MM.1S (cell line): Measurements from ENCODE around the gene SETBP1.

ENCODE experiments used
- CTCF ChIP-seq: fragments of 300-600 bp; sonication (generic); IDR thresholded peaks from 2 replicates; pipeline ENCODE4 v1.5.1; 2016; ENCODE audit warnings: antibody characterized with exemption, low read length, mixed read lengths
- EZH2 ChIP-seq: fragments of 300-600 bp; sonication (generic); optimal IDR thresholded peaks from 2 replicates; pipeline ENCODE3; 2017; ENCODE audit warnings: low read depth, mild to moderate bottlenecking, antibody characterized with exemption, low read length, mixed read lengths

DNA sequence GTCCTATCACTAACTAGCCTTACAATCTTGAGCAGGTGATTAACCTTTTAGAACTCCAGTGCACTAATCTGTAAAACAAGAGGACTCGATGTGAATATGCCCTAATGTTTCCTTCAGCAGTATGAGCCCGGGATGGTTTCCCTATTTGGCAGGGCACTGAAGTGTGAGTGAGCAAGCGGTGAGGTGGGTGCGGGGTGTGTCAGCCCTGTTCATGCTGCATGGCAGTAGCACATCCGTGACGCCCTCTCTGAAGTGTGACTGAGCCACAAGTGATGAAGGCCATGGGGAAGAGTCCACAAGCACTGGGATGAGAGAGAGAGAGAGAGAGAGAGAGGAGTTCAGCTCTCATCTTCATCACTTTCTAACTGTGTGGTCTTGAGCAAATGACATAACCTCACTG, 168.7 kb downstream of the SETBP1 start:
- TF ChIP-seq CTCF (no peak), EZH2 (no peak)
